ENCODE measurements around the gene PRM2.

The PRM2 gene

DNA sequence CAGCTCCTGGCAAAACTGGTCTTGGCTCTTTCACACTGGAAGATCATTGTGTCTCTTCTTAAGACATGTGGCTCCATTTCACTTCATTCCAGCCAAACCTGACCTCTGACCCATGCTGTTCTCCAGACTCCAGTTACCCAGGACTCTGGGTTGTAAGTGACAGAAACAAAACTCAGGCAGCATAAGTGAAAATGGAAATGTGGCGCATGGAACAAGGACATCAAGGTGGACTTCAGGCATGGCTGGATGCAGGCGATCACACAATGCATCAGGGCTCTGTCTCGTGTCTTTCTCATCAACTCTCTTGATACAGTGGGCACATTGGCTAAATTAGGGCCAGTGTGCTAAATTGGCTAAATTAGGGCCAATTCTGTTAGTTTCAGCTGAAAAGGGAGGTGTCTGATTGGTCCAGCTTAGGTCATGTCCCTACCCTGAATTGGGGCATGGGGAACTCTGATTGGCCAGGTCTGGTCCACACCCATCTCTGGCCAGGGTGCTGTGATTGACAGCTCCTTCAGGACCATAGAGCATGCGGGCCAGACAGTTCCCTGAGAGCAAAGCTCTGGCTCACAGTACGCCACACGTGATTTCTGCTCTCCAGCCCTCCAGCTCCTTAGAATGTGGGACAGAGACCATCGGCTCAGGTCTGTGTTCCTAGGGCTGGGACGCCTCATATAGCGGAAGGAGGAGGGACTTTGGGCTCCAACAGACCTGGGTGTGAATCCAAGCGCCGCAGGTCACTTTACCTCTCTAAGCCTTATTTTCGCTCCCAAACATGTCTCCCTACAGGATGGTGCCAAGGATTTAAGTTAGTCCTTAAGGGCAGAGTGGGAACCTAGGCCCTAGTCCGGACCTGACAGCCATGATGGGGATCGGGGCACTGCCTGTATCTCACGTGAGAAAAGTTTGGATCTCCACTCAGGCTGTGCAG is 37.7 kb downstream of the PRM2 start:
- TF ChIP-seq FOXP2 (optimal IDR thresholded peaks at IDR 0.05; ENCODE audit: borderline replicate concordance, extremely low read depth, extremely low read length, insufficient read depth) (no peak), TAF1 (IDR thresholded peaks at IDR 0.05; ENCODE audit: borderline replicate concordance, insufficient read depth, low read length) (no peak), POLR2AphosphoS5 (IDR thresholded peaks at IDR 0.05; ENCODE audit: low read depth, low read length) (no peak), SIN3A (IDR thresholded peaks at IDR 0.05; ENCODE audit: borderline replicate concordance, insufficient read depth, low read length) (no peak)
- TF ChIP-seq, protein P1, sequence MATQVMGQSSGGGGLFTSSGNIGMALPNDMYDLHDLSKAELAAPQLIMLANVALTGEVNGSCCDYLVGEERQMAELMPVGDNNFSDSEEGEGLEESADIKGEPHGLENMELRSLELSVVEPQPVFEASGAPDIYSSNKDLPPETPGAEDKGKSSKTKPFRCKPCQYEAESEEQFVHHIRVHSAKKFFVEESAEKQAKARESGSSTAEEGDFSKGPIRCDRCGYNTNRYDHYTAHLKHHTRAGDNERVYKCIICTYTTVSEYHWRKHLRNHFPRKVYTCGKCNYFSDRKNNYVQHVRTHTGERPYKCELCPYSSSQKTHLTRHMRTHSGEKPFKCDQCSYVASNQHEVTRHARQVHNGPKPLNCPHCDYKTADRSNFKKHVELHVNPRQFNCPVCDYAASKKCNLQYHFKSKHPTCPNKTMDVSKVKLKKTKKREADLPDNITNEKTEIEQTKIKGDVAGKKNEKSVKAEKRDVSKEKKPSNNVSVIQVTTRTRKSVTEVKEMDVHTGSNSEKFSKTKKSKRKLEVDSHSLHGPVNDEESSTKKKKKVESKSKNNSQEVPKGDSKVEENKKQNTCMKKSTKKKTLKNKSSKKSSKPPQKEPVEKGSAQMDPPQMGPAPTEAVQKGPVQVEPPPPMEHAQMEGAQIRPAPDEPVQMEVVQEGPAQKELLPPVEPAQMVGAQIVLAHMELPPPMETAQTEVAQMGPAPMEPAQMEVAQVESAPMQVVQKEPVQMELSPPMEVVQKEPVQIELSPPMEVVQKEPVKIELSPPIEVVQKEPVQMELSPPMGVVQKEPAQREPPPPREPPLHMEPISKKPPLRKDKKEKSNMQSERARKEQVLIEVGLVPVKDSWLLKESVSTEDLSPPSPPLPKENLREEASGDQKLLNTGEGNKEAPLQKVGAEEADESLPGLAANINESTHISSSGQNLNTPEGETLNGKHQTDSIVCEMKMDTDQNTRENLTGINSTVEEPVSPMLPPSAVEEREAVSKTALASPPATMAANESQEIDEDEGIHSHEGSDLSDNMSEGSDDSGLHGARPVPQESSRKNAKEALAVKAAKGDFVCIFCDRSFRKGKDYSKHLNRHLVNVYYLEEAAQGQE (IDR thresholded peaks at IDR 0.05; ENCODE audit: insufficient read depth in 1 of 2, low read depth in 2 of 2, low read length in 2 of 2): no peak

DNA sequence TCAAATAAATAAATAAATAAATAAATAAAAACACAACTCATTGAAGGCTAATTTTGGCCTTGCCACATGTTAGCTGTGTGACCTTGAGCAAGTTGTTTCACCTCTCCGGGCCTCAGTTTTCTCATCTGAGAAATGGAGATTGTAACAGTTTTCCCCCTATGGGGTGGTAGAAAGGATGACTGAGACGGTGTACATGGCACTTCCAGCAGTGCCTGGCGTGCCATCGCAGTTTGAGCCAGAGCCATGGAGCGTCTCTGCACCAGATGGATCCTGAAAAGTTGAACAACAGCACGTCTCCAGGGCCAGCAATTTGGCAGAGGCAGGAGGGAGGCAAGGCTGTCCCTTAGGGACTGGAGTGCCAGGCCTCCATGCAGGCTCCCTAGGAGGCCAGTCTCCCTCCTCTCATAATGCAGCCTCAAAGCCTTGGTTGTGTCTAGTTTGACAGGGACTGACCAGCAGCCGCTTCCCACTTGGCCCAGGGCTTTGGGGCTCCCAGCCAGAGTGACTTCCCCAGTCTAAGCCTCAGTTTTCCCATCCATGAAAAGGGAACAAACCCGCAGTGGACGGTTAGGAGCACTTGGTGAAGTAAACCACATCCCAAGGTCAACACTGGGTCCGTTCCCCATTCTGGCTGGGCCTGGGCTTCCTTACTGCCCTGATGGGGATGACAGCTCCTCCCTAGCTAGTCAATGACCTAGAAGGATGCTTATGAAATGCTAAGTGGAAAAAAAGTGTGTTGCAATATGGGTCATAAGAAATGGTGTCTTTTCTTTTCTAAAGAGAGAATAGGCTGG is 39.6 kb downstream of the PRM2 start:
- TF ChIP-seq POLR2AphosphoS5 (IDR thresholded peaks at IDR 0.05; ENCODE audit: low read depth, low read length) (no peak), SIN3A (IDR thresholded peaks at IDR 0.05; ENCODE audit: borderline replicate concordance, insufficient read depth, low read length) (no peak)

DNA sequence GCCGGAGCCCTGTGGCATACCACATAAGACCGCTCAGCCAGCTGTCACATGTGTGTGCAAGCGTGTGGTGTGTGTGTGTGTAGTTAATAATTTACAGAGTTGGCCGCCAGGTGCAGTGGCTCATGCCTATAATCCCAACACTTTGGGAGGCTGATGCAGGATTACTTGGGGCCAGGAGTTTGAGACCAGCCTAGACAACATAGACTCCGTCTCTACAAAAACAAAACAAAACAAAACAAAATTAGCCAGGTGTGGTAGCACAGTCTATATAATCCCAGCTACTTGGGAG is 40.6 kb downstream of the PRM2 start:
- TF ChIP-seq FOXP2 (optimal IDR thresholded peaks at IDR 0.05; ENCODE audit: borderline replicate concordance, extremely low read depth, extremely low read length, insufficient read depth) (no peak), SIN3A (IDR thresholded peaks at IDR 0.05; ENCODE audit: borderline replicate concordance, insufficient read depth, low read length) (no peak), POLR2AphosphoS5 (IDR thresholded peaks at IDR 0.05; ENCODE audit: low read depth, low read length) (no peak), TAF1 (IDR thresholded peaks at IDR 0.05; ENCODE audit: borderline replicate concordance, insufficient read depth, low read length) (no peak)
- TF ChIP-seq, protein P1 (IDR thresholded peaks at IDR 0.05; ENCODE audit: insufficient read depth in 1 of 2, low read depth in 2 of 2, low read length in 2 of 2): no peak

DNA sequence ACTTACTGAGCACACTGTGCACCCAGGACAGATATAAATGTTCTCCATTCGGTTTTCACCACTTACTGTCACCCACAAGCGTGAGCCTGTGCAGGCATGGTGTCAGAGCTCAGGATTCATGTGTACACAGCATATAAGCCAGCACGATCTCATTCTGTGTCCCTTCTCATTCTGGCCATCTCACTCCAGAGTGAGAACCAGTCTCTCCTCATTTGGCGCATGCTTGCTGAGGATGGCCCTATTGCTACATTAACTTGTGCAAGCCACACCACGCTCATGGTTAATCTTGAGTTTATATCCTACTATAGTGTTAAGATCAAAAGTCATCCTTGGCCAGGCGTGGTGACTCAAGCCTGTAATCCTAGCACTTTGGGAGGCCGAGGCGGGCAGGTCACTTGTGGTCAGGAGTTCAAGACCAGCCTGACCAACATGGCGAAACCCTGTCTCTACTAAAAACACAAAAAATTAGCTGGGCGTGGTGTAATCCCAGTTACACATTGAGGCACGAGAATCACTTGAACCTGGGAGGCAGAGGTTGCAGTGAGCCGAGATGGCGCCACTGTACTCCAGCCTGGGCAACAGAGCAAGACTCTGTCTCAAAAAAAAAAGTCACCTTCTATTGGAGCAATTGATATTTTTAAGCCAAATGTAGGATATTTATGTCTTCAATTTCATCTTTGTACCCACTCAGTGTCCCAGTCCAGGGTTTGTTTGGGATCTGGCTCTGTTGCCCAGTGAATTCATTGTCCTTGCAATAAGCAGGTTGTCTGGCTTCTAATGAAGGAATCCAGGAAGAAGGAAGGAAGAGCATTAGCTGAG is 41.2 kb downstream of the PRM2 start:
- no peak for TF ChIP-seq TAF1 (IDR thresholded peaks at IDR 0.05; ENCODE audit: borderline replicate concordance, insufficient read depth, low read length)
- no peak for TF ChIP-seq FOXP2 (optimal IDR thresholded peaks at IDR 0.05; ENCODE audit: borderline replicate concordance, extremely low read depth, extremely low read length, insufficient read depth)
- TF ChIP-seq, protein P1 (IDR thresholded peaks at IDR 0.05; ENCODE audit: insufficient read depth in 1 of 2, low read depth in 2 of 2, low read length in 2 of 2): no peak
- TF ChIP-seq SIN3A (IDR thresholded peaks at IDR 0.05; ENCODE audit: borderline replicate concordance, insufficient read depth, low read length): no peak
- TF ChIP-seq POLR2AphosphoS5 (IDR thresholded peaks at IDR 0.05; ENCODE audit: low read depth, low read length): no peak

DNA sequence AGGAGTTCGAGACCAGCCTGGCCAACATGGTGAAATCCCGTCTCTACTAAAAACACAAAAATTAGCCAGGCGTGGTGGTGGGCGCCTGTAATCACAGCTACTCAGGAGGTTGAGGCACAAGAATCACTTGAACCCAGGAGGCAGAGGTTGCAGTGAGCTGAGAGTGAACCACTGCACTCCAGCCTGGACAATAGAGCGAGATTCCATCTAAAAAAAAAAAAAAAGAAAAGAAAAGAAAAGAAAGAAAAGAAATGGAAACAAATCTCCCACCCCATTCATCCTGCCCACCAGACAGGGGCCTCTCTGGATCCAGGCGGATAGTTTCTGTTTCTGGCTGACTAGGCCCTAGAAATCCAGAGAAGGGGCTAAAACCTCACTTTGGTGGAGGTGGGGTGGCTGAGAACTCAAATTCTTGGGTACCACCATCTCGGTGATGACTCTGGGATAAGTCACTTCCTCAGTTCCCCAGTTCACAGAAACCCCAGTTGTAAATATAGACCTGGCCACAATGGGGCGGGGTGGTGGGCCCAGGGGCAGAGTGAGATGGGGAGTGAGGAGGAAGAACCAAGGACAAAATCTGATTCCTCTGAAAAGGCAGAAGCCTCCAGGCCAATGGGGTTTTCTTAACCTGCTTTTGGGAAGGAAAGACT is 42.4 kb downstream of the PRM2 start:
- TF ChIP-seq TAF1 (IDR thresholded peaks at IDR 0.05; ENCODE audit: borderline replicate concordance, insufficient read depth, low read length): no peak
- no peak for TF ChIP-seq SIN3A (IDR thresholded peaks at IDR 0.05; ENCODE audit: borderline replicate concordance, insufficient read depth, low read length)
- no peak for TF ChIP-seq FOXP2 (optimal IDR thresholded peaks at IDR 0.05; ENCODE audit: borderline replicate concordance, extremely low read depth, extremely low read length, insufficient read depth)
- TF ChIP-seq POLR2AphosphoS5 (IDR thresholded peaks at IDR 0.05; ENCODE audit: low read depth, low read length): no peak
- TF ChIP-seq, protein P1 (IDR thresholded peaks at IDR 0.05; ENCODE audit: insufficient read depth in 1 of 2, low read depth in 2 of 2, low read length in 2 of 2): no peak

Data from PFSK-1 (cell line).